MM.1S (cell line): ENCODE measurements around the gene CAPZA1.

Source experiments
- CTCF ChIP-seq: fragments of 300-600 bp; sonication (generic); IDR thresholded peaks from 2 replicates; pipeline ENCODE4 v1.5.1; 2016; ENCODE audit warnings: antibody characterized with exemption, low read length, mixed read lengths
- EZH2 ChIP-seq: fragments of 300-600 bp; sonication (generic); optimal IDR thresholded peaks from 2 replicates; pipeline ENCODE3; 2017; ENCODE audit warnings: low read depth, mild to moderate bottlenecking, antibody characterized with exemption, low read length, mixed read lengths
- EZH2phosphoT487 ChIP-seq: fragments of 300-600 bp; sonication (generic); IDR thresholded peaks from 2 replicates; pipeline ENCODE4 v1.6.1; 2018; ENCODE audit warnings: antibody characterized with exemption, low read length

GRCh38 chr1:112702420-112703261 is 83.0 kb downstream of the CAPZA1 start:
- TF ChIP-seq CTCF: no peak
- TF ChIP-seq EZH2: no peak
- TF ChIP-seq EZH2phosphoT487: no peak
